ENCODE data around the gene CDKAL1.
"Not testable (repeated sequence)": the region's sequence is repeated elsewhere in the genome, so short reads cannot be mapped to it uniquely, and the experiment has no call there.

CDKAL1 gene

GRCh38 chr6:21048047-21048446 is 513.8 kb downstream of the CDKAL1 start:
- DNase-seq: no peak

GRCh38 chr6:21049148-21049547 is 514.9 kb downstream of the CDKAL1 start:
- DNase-seq: no peak

GRCh38 chr6:21049572-21049971 is 515.3 kb downstream of the CDKAL1 start:
- no peak for DNase-seq

- no peak for DNase-seq
These were observed 516.7 kb downstream of the CDKAL1 start for GRCh38 chr6:21050935-21051334.

- DNase-seq: no peak
These were observed 517.5 kb downstream of the CDKAL1 start for GRCh38 chr6:21051777-21052176.

- no peak for DNase-seq
These were observed 519.4 kb downstream of the CDKAL1 start for GRCh38 chr6:21053612-21054011.

- DNase-seq: not testable (repeated sequence)
These were observed 521.2 kb downstream of the CDKAL1 start for GRCh38 chr6:21055480-21055879.

GRCh38 chr6:21061892-21062291 is 527.6 kb downstream of the CDKAL1 start:
- DNase-seq: no peak

- no peak for DNase-seq
These were observed 530.6 kb downstream of the CDKAL1 start for GRCh38 chr6:21064756-21065340.

GRCh38 chr6:21067521-21067920 is 533.3 kb downstream of the CDKAL1 start:
- no peak for DNase-seq

- no peak for DNase-seq
These were observed 536.4 kb downstream of the CDKAL1 start for GRCh38 chr6:21070620-21071019.

- no peak for DNase-seq
These were observed 537.7 kb downstream of the CDKAL1 start for GRCh38 chr6:21071780-21072468.

GRCh38 chr6:21073318-21073839 is 539.1 kb downstream of the CDKAL1 start:
- DNase-seq: no peak

GRCh38 chr6:21074484-21074883 is 540.2 kb downstream of the CDKAL1 start:
- no peak for DNase-seq

GRCh38 chr6:21075986-21076385 is 541.7 kb downstream of the CDKAL1 start:
- no peak for DNase-seq

- DNase-seq: no peak
These were observed 544.2 kb downstream of the CDKAL1 start for GRCh38 chr6:21078497-21078896.

GRCh38 chr6:21079468-21080048 is 545.3 kb downstream of the CDKAL1 start:
- DNase-seq: no peak

- DNase-seq: no peak
These were observed 546.0 kb downstream of the CDKAL1 start for GRCh38 chr6:21080221-21080620.

GRCh38 chr6:21082091-21082490 is 547.8 kb downstream of the CDKAL1 start:
- no peak for DNase-seq

- DNase-seq: no peak
These were observed 549.5 kb downstream of the CDKAL1 start for GRCh38 chr6:21083708-21084107.

- no peak for DNase-seq
These were observed 550.4 kb downstream of the CDKAL1 start for GRCh38 chr6:21084656-21085055.

- DNase-seq: no peak
These were observed 551.0 kb downstream of the CDKAL1 start for GRCh38 chr6:21085211-21085610.

GRCh38 chr6:21085643-21086042 is 551.4 kb downstream of the CDKAL1 start:
- no peak for DNase-seq

- no peak for DNase-seq
These were observed 552.9 kb downstream of the CDKAL1 start for GRCh38 chr6:21087188-21087587.

Data from 8988T (cell line).